ENCODE measurements around the gene TM2D1.

TM2D1 gene

GRCh38 chr1:61648983-61649742 is 75.8 kb downstream of the TM2D1 start:
- POLR2A ChIA-PET = no interaction called here
- CTCF ChIA-PET = interaction anchor here (0.6 kb wide), 1 partner anchor 35 kb away, joined by 3 read pairs; no protein-coding TSS in a partner anchor
- TF ChIP-seq ELF4 (IDR thresholded peaks at IDR 0.05) = no peak
- TF ChIP-seq LEF1 (IDR thresholded peaks at IDR 0.05; ENCODE audit: borderline replicate concordance) = no peak
- no peak for TF ChIP-seq SP1 (IDR thresholded peaks at IDR 0.05)
- TF ChIP-seq BHLHE40 (IDR thresholded peaks at IDR 0.05; ENCODE audit: borderline replicate concordance) = no peak
- no peak for TF ChIP-seq CTBP1 (IDR thresholded peaks at IDR 0.05; ENCODE audit: borderline replicate concordance)
- no peak for TF ChIP-seq ARNT (IDR thresholded peaks at IDR 0.05)
- no peak for TF ChIP-seq NFRKB (IDR thresholded peaks at IDR 0.05)
- no peak for TF ChIP-seq FOXA1 (IDR thresholded peaks at IDR 0.05)
- no peak for TF ChIP-seq FOXM1 (IDR thresholded peaks at IDR 0.05; ENCODE audit: borderline replicate concordance)
- TF ChIP-seq ZNF384 (IDR thresholded peaks at IDR 0.05) = no peak
- TF ChIP-seq L3MBTL2 (conservative IDR thresholded peaks at IDR 0.05) = no peak
- TF ChIP-seq SUZ12 (IDR thresholded peaks at IDR 0.05) = no peak
- TF ChIP-seq HDGF (IDR thresholded peaks at IDR 0.05; ENCODE audit: borderline replicate concordance) = no peak
- TF ChIP-seq TARDBP (IDR thresholded peaks at IDR 0.05) = no peak
- TF ChIP-seq PKNOX1 (IDR thresholded peaks at IDR 0.05) = no peak
- no peak for TF ChIP-seq FOXK2 (IDR thresholded peaks at IDR 0.05)
- no peak for DNase-seq (ENCODE audit: extremely low spot score)

GRCh38 chr1:61647142-61647541 is 77.8 kb downstream of the TM2D1 start:
- no peak for DNase-seq (ENCODE audit: extremely low spot score)
- CTCF ChIA-PET = no interaction called here
- POLR2A ChIA-PET = no interaction called here
- TF ChIP-seq LEF1 (IDR thresholded peaks at IDR 0.05; ENCODE audit: borderline replicate concordance) (no peak), ELF4 (IDR thresholded peaks at IDR 0.05) (no peak), TARDBP (IDR thresholded peaks at IDR 0.05) (no peak), CTBP1 (IDR thresholded peaks at IDR 0.05; ENCODE audit: borderline replicate concordance) (no peak), SP1 (IDR thresholded peaks at IDR 0.05) (no peak), FOXK2 (IDR thresholded peaks at IDR 0.05) (no peak), ARNT (IDR thresholded peaks at IDR 0.05) (no peak)

- ChIA-PET POLR2A (no interaction called here), CTCF (interaction anchor here (0.6 kb wide), 1 partner anchor 237 kb away, joined by 3 read pairs; no protein-coding TSS in a partner anchor)
- TF ChIP-seq BHLHE40 (IDR thresholded peaks at IDR 0.05; ENCODE audit: borderline replicate concordance) (no peak), L3MBTL2 (conservative IDR thresholded peaks at IDR 0.05) (no peak), SUZ12 (IDR thresholded peaks at IDR 0.05) (no peak), HDGF (IDR thresholded peaks at IDR 0.05; ENCODE audit: borderline replicate concordance) (no peak), ZNF384 (IDR thresholded peaks at IDR 0.05) (no peak), NFRKB (IDR thresholded peaks at IDR 0.05) (no peak), FOXA1 (IDR thresholded peaks at IDR 0.05) (no peak), CTBP1 (IDR thresholded peaks at IDR 0.05; ENCODE audit: borderline replicate concordance) (no peak), FOXK2 (IDR thresholded peaks at IDR 0.05) (no peak), LEF1 (IDR thresholded peaks at IDR 0.05; ENCODE audit: borderline replicate concordance) (no peak), ELF4 (IDR thresholded peaks at IDR 0.05) (no peak), TARDBP (IDR thresholded peaks at IDR 0.05) (no peak)
- no peak for DNase-seq (ENCODE audit: extremely low spot score)
Observed at GRCh38 chr1:61645476-61645875, 79.5 kb downstream of the TM2D1 start.

- TF ChIP-seq ELF4 (IDR thresholded peaks at IDR 0.05) (no peak), TARDBP (IDR thresholded peaks at IDR 0.05) (no peak), CTBP1 (IDR thresholded peaks at IDR 0.05; ENCODE audit: borderline replicate concordance) (no peak), FOXA1 (IDR thresholded peaks at IDR 0.05) (no peak), BHLHE40 (IDR thresholded peaks at IDR 0.05; ENCODE audit: borderline replicate concordance) (no peak), HDGF (IDR thresholded peaks at IDR 0.05; ENCODE audit: borderline replicate concordance) (no peak), LEF1 (IDR thresholded peaks at IDR 0.05; ENCODE audit: borderline replicate concordance) (no peak), FOXM1 (IDR thresholded peaks at IDR 0.05; ENCODE audit: borderline replicate concordance) (no peak), ZNF384 (IDR thresholded peaks at IDR 0.05) (no peak), ARNT (IDR thresholded peaks at IDR 0.05) (no peak), SUZ12 (IDR thresholded peaks at IDR 0.05) (no peak), FOXK2 (IDR thresholded peaks at IDR 0.05) (no peak), NFRKB (IDR thresholded peaks at IDR 0.05) (no peak), SP1 (IDR thresholded peaks at IDR 0.05) (no peak), L3MBTL2 (conservative IDR thresholded peaks at IDR 0.05) (no peak), PKNOX1 (IDR thresholded peaks at IDR 0.05) (no peak)
- POLR2A ChIA-PET = no interaction called here
- no peak for DNase-seq (ENCODE audit: extremely low spot score)
- CTCF ChIA-PET = interaction anchor here (0.6 kb wide), 2 partner anchors 16 to 116 kb away, joined by 3 to 4 read pairs; no protein-coding TSS in a partner anchor
Observed at GRCh38 chr1:61644303-61644702, 80.6 kb downstream of the TM2D1 start.

GRCh38 chr1:61642475-61643232 is 82.3 kb downstream of the TM2D1 start:
- ChIA-PET CTCF (no interaction called here), POLR2A (interaction anchor here (1.0 kb wide), 1 partner anchor 36 kb away, joined by 3 read pairs; no protein-coding TSS in a partner anchor)
- no peak for DNase-seq (ENCODE audit: extremely low spot score)
- TF ChIP-seq PKNOX1 (IDR thresholded peaks at IDR 0.05) = no peak
- no peak for TF ChIP-seq FOXM1 (IDR thresholded peaks at IDR 0.05; ENCODE audit: borderline replicate concordance)
- no peak for TF ChIP-seq BHLHE40 (IDR thresholded peaks at IDR 0.05; ENCODE audit: borderline replicate concordance)
- TF ChIP-seq LEF1 (IDR thresholded peaks at IDR 0.05; ENCODE audit: borderline replicate concordance) = no peak
- no peak for TF ChIP-seq FOXK2 (IDR thresholded peaks at IDR 0.05)
- TF ChIP-seq FOXA1 (IDR thresholded peaks at IDR 0.05) = no peak
- no peak for TF ChIP-seq SUZ12 (IDR thresholded peaks at IDR 0.05)
- no peak for TF ChIP-seq ZNF384 (IDR thresholded peaks at IDR 0.05)
- no peak for TF ChIP-seq CTBP1 (IDR thresholded peaks at IDR 0.05; ENCODE audit: borderline replicate concordance)
- no peak for TF ChIP-seq SP1 (IDR thresholded peaks at IDR 0.05)
- TF ChIP-seq NFRKB (IDR thresholded peaks at IDR 0.05) = no peak
- TF ChIP-seq ELF4 (IDR thresholded peaks at IDR 0.05) = no peak
- no peak for TF ChIP-seq L3MBTL2 (conservative IDR thresholded peaks at IDR 0.05)
- TF ChIP-seq TARDBP (IDR thresholded peaks at IDR 0.05) = no peak
- TF ChIP-seq ARNT (IDR thresholded peaks at IDR 0.05) = no peak

Data from HEK293T (cell line).